Activated CD4-positive, alpha-beta T cell treated with anti-CD3 and anti-CD28 coated beads, Interleukin-2, amount 50 U/mL, for 24 hours (primary cell): Measurements from ENCODE around the gene VPS4A.
"Not testable (repeated sequence)": the region's sequence is repeated elsewhere in the genome, so short reads cannot be mapped to it uniquely, and the experiment has no call there.

Experiments
- DNase-seq, 2 donors: peaks; one replicate each; pipeline ENCODE4 v3.0.0-alpha.2; 2020; ENCODE audit warnings: low read depth in 1 of 2, low spot score in 1 of 2

VPS4A gene

DNA sequence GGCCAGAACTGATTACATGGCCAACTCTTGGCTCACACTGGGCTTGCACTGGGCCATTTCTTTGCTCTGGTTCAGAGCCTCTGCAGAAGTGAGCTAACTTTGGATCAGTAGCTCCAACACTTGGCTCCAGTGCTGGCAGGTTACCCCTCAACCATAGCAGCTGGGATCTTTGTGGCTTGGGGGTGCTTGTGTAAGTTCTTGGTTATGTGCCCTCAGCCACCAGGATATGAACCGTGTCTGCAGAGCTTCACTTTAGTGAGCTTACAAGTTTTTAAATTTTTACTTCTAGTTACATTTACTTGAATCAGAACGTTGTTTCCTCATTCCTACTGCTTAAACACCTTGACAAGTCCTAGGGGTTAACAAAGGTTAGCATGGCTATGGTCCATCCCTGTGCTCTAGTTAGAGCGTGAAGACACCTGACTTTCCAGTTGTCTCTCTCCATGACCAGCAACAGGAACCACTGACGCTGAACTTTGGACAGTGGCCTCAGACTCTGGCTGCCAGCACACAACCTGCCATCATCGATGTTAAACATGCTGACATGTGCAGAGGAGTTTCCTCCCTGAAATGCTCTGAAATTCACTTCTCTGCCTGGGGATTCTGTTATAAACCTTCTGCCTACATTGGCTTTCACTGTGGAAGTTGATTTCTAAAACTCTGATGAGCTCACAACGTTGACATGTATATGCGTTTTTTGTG is 15.2 kb downstream of the VPS4A start:
- DNase-seq: no peak

DNA sequence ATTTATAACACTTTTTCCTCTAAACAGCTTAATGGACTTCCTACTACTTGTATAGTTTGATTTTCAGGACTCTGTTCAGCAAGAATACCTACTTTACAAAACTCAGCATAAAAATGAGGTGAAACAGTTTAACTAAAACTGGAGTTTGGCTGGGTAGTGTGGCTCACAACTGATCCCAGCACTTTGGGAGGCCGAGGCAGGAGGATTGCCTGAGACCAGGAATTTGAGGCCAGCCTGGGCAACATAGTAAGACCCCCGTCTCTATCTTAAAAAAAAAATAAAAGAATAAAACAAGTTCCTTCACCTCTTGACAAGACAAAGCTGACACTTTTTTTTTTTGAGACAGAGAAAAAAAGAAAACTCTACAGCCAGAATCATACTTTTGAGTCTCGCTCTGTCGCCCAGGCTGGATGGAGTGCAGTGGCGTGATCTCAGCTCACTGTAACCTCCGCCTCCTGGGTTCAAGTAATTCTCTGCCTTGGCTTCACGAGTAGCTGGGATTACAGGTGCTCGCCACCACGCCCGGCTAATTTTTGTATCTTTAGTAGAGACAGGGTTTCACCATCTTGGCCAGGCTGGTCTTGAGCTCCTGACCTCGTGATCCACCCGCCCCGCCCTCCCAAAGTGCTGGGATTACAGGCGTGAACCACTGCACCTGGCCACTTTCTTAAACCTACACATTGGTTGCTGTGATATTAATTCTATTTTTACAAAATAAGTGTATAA is 16.6 kb downstream of the VPS4A start:
- no peak for DNase-seq

DNA sequence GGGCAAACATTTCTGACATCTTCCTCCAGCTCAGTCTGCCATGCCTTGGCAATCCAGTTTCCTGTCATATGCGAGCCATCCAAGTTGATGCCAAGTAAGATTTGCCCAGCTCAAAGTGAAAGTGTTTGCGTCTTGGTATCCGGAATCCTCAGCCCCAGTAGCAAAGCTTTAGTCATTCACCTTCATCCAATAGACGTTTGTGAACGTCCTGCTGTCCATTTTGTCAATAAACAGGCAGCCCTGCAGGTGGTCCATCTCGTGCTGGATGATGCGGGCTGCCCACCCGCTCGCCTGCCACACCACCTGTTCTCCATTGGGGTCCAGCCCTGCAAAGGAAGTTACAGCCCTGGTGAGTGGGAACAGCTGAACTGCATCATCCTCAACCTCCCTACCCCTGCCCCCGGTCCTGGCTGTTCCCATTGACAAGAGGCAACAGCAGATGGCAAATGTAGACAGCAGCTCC is 17.7 kb downstream of the VPS4A start:
- no peak for DNase-seq

DNA sequence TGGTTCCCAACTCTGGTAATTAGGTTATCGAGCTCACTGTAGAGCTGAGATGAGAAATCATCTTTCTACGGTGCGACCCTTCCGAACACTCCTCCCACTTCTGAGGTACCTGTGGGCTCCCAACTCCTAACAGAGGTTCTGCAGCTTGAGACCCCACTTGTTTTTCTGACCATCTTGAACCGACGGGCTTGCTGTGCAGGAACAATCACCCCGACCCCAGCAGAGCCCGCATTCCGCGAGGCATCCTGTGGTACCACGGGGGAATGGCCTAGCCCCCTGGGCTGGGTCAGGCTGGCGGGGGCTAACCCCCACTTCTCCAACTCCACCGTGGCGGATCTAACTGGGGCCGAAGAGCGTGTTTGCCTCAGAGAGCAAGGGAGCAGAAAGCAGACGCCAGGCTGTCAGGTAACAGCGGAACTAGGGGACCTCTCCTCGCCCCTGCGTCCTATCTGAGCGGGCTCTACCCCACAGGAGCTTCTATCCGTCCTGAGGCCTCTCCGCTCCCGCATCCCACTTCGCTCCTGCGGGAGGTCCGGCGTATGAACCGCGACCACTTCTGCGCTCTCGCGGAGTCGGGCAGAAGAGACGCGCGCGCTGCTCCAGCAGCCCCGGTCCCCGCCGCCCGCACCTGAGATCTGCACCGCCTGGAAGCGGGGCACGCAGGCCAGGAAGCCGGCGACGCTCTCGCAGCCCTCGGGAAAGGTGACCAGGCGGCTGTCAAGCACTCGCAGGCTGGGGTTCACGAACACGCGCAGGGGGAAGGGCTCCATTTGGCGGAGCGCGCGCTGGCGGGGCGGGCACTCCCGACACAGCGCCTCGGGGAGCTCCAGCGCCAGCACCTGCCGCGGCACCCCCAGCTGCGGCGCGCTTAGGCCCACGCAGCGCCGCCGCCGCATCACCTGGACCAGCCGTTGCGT is 18.5 kb downstream of the VPS4A start:
- DNase-seq: no peak

DNA sequence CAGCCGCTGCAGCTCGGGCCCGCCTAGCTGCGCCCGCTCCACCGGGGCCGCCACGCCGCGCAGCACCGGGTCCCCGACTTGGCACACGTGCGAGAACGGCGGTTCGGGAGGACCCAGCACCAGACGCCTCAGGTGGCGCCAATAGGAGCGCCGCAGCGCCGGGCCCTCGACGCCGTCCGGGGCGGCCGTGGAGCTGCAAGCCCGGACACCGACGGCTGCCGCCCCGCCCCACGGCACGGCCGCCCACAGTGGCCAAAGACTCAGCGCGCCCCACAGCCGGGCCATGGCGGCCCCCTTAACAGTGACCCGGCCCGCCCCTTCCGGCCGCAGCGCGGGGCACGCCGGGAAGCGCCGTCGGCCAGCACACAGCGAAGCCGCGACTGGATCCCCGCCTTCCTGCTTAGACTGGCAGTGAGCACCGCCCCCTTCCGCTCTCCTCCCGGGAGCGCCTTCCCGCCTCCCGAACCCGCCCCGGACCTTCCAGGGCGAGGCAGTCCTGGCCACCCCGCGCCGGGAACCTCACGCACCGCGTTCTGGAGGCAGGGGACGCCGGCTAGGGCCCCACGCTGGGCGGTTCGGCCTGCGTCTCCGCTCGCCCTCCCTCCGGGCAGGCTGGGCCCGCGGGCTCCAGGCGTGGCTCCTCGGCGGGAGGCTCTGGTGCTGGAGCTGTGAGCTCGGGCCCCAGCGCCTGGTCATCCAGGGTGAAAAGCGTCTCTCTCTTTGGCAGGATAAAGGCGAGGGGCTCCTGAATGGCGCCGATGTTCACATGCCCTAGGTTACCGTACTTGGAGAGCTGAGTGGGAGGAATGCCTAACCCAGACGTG is 19.3 kb downstream of the VPS4A start, which contains the start of gene PDF:
Gene PDF (minus strand): TSS at position 303 of the 824 bp plus-strand sequence. CDS start 18 bp downstream, at position 285.
- DNase-seq: peak; percentile 70 to 80

DNA sequence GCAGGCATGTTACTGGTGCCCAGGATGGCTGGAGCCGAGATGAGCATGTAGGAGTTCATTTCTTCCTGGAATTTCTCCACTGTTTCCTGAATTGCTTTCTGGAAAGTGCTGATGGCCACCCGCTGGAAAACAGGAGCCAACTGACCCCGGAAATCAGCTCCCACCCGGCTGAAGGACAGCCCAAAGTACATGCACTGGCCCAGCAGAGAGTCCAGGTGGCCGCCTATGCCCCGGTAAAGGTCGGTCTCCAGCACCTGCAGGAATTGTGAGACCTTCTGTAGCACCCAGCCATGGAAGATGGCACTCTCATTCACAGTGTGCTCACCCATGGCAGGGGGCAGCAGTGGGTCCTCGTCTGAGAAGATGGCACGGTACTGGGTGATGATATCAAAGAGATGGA is 23.5 kb downstream of the VPS4A start:
- no peak for DNase-seq

DNA sequence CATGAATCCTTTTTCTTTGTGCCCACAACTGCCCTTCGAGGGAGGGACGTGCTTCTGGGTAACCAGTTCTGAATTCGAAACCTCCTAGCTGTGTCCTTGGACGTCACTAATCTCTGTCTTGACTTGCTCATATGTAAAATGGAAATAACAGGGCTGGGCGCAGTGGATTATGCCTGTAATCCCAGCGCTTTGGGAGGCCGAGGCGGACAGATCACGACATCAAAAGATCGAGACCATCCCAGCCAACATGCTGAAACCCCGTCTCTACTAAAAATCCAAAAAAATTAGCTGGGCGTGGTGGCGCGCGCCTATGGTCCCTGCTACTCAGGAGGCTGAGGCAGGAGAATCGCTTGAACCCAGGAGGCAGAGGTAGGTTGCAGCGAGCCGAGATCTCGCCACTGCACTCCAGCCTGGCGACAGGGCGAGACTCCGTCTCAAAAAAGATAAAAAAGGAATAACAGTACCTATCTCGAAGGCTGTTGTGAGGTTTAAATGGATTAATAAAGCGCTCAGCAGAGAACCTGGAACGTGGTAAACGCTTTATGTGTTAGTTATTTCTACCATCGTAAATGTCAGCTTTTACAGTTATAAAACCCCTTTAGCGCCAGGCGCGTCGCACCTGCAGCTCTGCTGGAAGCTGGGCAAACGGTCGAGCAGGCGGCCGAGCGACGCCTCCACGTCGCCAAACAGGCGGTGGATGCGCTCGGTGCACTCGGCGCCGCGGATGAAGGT is 27.6 kb downstream of the VPS4A start:
- no peak for DNase-seq

DNA sequence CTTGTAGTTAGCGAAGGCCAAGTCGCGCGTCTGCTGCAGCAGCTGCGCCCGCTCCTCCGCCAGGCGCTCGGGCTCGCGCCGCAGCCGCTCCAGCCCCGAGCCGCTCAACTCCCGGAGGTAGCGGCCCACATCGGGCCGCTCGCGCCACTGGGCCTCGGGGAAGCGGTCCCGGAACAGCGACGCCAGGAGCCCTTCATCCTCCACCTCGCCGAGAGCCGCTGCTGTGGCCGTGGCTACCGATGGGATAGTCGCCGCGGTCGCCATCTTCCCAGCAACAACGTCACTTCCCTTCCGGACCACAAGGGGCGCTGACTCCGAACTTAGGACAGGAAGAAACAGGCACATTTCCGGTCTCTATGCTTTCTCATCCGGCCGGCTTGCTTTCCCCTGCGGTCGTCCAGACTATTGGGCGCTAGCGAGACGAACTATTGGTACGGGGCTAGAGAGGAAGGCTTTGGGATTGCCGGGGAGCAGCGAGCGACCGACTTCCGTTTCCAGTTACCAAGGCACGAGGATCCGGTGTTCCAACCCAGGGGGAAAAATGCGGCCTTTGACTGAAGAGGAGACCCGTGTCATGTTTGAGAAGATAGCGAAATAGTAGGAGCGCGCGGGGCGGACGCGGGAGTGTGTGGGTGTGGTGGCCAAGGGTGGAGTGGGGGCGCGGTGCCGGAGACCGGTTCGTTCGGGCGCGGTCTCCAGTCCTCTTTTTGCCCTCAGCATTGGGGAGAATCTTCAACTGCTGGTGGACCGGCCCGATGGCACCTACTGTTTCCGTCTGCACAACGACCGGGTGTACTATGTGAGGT is 28.3 kb downstream of the VPS4A start, which contains the start of the genes COG8 and NIP7:
Gene COG8 (minus strand): TSS at position 276 of the 806 bp plus-strand sequence. CDS start 12 bp downstream, at position 264.
Gene NIP7 (plus strand): TSS at position 484 of the 806 bp plus-strand sequence. CDS start 58 bp downstream, at position 542.
- peak; percentile 81 to 92 for DNase-seq

DNA sequence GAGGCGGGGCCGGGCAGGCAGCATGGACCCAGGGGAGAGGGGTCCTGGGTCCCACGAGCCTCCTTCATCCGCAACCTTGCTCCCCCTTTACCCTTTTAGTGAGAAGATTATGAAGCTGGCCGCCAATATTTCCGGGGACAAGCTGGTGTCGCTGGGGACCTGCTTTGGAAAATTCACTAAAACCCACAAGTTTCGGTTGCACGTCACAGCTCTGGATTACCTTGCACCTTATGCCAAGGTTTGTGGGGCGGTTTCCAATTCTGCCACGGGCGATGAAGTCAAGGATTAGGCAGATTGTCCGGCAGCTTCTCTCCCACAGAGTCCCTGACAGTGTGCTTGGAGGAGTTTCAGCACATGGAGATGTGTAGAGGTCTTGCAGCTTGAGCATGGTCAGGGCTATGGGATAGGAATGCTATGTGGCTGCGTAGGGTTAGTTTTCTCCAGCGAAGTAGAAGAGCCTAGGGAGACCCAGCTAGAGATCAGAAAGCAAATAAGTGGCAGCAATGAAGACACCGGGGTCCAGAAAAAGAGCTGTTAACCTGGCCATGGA is 29.0 kb downstream of the VPS4A start:
- peak in 1 of 2 donors; percentile 21 for DNase-seq

DNA sequence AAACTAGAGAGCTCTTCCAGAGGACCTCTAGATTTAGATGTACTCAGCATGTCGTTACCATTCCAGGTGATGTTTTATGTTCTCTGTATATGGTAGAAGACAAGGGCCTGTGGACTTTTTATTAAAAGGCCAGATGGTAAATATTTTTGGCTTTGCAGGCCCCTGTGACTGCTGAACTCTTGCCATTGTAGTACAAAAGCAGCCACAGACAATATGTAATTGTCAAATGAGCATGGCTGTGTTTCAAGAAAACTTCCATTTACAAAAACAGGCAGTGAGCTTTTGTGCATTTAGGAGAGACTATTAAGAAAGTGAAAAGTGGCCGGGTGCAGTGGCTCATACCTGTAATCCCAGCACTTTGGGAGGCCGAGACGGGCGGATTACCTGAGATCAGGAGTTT is 33.0 kb downstream of the VPS4A start:
- no peak for DNase-seq

DNA sequence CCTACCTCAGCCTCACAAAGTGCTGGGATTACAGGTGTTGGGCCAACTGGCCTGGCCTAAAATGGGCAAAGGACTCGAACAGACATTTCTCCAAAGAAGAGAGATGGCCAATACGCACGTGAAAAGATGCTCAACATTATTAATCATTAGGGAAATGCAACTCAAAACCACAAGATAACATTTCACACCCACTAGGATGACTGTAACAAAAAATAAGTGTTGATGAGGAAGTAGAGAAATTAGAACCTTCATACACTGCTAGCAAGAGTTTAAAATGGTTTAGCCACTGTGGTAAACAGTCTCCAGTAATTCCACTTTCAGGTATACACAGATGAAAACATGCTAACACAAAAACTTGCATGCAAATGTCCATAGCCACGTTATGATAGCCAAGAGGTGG is 34.8 kb downstream of the VPS4A start:
- no peak for DNase-seq

DNA sequence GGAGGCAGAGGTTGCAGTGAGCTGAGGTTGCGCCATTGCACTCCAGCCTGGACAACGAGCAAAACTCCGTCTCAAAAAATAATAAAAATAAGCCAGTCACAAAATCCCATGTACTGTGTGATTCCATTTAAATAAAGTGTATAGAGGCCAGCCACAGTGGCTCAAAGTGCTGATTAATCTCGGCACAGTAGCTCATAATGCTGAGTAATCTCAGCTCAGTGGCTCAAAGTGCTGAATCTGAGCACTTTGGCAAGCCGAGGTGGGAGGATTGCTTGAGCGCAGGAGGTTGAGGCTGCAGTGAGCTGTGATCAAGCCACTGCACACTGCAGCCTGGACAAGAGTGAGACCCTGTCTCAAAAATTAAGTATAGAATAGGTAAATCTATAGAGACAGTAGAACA is 35.5 kb downstream of the VPS4A start:
- no peak for DNase-seq

DNA sequence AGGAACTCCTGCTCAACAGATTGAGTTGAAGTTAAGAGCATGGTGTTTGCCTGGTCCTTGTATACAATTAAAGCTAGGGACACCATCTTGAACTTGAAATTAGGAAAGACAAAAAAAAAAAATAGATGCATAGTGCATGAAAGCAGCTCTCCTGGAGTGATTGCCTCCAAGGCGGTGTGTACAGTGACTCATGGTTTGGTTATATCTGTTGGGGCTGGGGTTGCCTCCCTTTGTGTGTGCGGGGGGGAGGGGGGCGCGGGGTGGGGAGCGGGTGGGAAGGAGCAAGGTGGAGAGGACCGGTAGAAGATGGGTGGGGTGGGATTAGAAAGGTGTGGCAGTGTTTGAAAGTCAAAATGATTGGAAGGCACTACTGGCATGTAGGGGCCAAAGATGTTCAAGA is 37.1 kb downstream of the VPS4A start:
- DNase-seq: no peak

DNA sequence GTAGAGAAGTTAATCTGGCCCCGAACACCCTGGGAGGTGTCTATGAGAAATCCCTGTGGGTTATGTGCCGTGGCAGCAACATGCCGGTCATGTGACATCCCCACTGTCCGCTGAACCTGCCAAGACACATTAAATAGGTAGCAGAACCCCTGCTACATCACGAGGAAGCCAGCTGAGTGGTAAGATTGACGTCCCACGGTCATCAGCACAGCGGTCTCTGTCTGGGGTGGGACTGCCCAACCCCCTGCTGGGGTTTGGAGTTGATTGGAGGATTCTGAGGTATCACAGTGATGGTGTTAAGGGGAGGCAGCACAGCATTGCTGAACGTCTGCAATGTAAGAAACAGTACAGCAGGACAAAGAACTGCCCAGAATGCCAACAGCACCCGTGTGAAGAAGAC is 38.4 kb downstream of the VPS4A start:
- no peak for DNase-seq

DNA sequence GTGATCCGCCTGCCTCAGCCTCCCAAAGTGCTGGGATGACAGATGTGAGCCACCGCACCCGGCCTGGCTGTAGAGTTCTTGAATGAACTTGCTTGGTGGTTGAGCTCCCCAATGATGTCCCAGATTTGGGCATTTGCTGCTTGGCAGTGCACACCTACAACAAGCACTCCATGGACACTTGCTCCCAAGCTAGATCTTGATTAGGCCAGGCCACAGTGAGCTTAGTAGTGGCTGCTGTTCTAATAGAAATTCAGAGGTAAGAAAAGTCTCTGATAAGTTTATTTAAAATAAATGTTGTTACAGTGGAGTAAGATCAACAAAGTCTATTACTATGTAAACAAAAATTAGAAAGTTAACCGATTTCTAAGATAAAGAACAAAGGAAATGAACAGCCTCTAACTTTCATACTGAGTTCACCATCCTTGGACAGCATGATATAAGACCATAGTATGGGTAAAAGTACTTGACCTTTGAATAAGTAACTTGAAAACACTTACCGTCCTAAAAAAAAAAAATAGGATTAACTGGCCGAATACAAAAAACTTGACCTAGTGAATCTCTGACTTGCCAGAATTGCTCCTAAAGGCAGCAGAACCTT is 39.5 kb downstream of the VPS4A start:
- DNase-seq: no peak

DNA sequence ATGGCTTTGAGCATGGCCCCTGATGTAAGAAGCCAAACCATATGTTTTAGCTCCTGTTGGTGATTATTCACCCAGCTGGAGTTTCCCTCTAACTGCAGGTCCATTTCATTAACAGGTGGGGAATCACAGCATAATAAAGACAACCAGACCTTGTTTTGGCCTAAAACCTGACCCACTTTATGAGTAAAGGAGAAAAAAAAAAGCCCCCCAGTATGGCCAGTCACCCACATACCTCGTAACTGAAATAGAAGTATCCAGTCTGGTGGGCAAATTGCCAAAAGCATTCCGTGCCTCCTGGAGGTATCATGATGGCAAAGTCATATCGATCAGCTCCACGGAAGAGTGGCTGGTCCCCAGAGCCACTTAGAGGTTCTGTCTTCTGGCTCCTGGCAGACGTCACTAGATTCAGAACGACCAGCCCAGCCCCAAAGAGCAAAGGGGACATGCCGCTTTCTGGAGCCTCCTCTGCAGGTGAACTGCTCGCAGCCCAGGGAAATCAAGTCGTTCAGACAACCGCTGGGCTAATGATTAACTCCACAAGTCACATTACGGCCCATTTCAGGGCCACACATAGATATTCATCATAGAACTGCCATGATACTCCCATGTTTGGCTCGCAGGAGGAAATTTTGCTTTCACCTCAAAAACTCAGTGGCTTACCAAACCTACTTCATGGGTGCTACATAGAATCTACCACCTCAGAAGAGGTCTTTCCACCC is 40.3 kb downstream of the VPS4A start, which contains the start of gene TMED6:
Gene TMED6 (minus strand): TSS at position 478 of the 719 bp plus-strand sequence. CDS start 33 bp downstream, at position 445.
- DNase-seq: no peak

DNA sequence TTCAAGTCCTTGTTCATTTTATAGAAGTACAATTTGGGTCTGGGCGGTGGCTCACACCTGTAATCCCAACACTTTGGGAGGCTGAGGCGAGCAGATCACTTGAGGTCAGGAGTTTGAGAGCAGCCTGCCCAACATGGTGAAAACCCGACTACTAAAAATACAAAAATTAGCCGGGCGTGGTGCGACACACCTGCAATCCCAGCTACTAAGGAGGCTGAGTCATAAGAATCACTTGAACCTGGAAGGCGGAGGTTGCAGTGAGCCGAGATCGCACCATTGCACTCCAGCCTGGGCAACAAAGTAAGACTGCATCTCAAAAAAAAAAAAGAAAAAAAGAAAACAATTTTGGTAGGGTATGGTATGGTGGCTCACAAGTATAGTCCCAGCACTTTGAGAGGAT is 48.9 kb downstream of the VPS4A start:
- DNase-seq: not testable (repeated sequence)
